ENCODE data around the gene KCNQ2. TPM values are rescaled to one million over a fixed set of nuclear protein-coding genes. Genes with fewer than 3 reads are reported as not detected.

Gene KCNQ2
- total RNA-seq, 1 experiment from 2014 or later = not detected

- no peak for DNase-seq
- no peaks in the 10 kb centered on the region for H3K4me1 ChIP-seq (replicated peaks; ENCODE audit: insufficient read depth)
Observed at GRCh38 chr20:63475209-63475608, 2.8 kb upstream of the KCNQ2 start.

GRCh38 chr20:63473555-63474449 is 1.3 kb upstream of the KCNQ2 start:
- Histone ChIP-seq H3F3A (ENCODE audit: insufficient read depth, low read depth) (no peaks in the 10 kb centered on the region; the same call in 1 of the 2 replicates), H3K4me2 (no peak overlapping the region), H3K4me3 (no peak overlapping the region), H3K9me2 (ENCODE audit: insufficient read depth) (no peaks in the 10 kb centered on the region), H3K27me3 (ENCODE audit: insufficient read depth, low read depth) (peaks cover 92% of the 10 kb centered on the region), H2AFZ (no peak overlapping the region), H4K20me1 (ENCODE audit: insufficient read depth) (no peaks in the 10 kb centered on the region; the same call in 1 of the 2 replicates), H3K27ac (no peak overlapping the region), H3K79me2 (ENCODE audit: low read depth) (no peaks in the 10 kb centered on the region), H3K36me3 (ENCODE audit: low read depth) (no peaks in the 10 kb centered on the region), H3K4me1 (replicated peaks; ENCODE audit: insufficient read depth) (no peaks in the 10 kb centered on the region), H3K9me3 (ENCODE audit: insufficient read depth, low read depth) (no peaks in the 10 kb centered on the region)
- intact Hi-C loops (cut with micrococcal nuclease; ENCODE audit: unreplicated experiment) = no loop called here
- TF ChIP-seq EZH2 (IDR thresholded peaks at IDR 0.05; ENCODE audit: low read depth) = no peak
- no peak for TF ChIP-seq CTCF (conservative IDR thresholded peaks at IDR 0.05)
- ChIA-PET CTCF (no interaction called here), POLR2A (ENCODE audit: unreplicated experiment) (no interaction called here)
- BruUV-seq (replicated peaks) = no TSS peak
- DNase-seq = no peak

More at GRCh38 chr20:63475209-63475608, 2.8 kb upstream of the KCNQ2 start:
- Histone ChIP-seq H3F3A (ENCODE audit: insufficient read depth, low read depth) (no peaks in the 10 kb centered on the region; the same call in 1 of the 2 replicates), H3K4me3 (no peak overlapping the region), H3K9me2 (ENCODE audit: insufficient read depth) (no peaks in the 10 kb centered on the region), H3K27me3 (ENCODE audit: insufficient read depth, low read depth) (peaks cover 84% of the 10 kb centered on the region), H2AFZ (no peak overlapping the region), H3K79me2 (ENCODE audit: low read depth) (no peaks in the 10 kb centered on the region), H3K36me3 (ENCODE audit: low read depth) (no peaks in the 10 kb centered on the region), H3K27ac (no peak overlapping the region), H4K20me1 (ENCODE audit: insufficient read depth) (no peaks in the 10 kb centered on the region; the same call in 1 of the 2 replicates), H3K9me3 (ENCODE audit: insufficient read depth, low read depth) (no peaks in the 10 kb centered on the region), H3K4me2 (no peak overlapping the region)
- POLR2A ChIA-PET (ENCODE audit: unreplicated experiment) = no interaction called here
- no TSS peak for BruUV-seq (replicated peaks)
- CTCF ChIA-PET = no interaction called here
- no peak for TF ChIP-seq EZH2 (IDR thresholded peaks at IDR 0.05; ENCODE audit: low read depth)
- no peak for TF ChIP-seq CTCF (conservative IDR thresholded peaks at IDR 0.05)
- intact Hi-C loops (cut with micrococcal nuclease; ENCODE audit: unreplicated experiment) = no loop called here

GRCh38 chr20:63472862-63473390 is 471 bp upstream of the KCNQ2 start:
- Histone ChIP-seq H3K4me2 (no peak overlapping the region), H3K9me3 (ENCODE audit: insufficient read depth, low read depth) (no peaks in the 10 kb centered on the region), H4K20me1 (ENCODE audit: insufficient read depth) (no peaks in the 10 kb centered on the region; the same call in 1 of the 2 replicates), H3K4me3 (no peak overlapping the region), H3K79me2 (ENCODE audit: low read depth) (no peaks in the 10 kb centered on the region), H3K9me2 (ENCODE audit: insufficient read depth) (no peaks in the 10 kb centered on the region), H2AFZ (no peak overlapping the region), H3K27ac (no peak overlapping the region), H3K27me3 (ENCODE audit: insufficient read depth, low read depth) (peaks cover 94% of the 10 kb centered on the region), H3K4me1 (replicated peaks; ENCODE audit: insufficient read depth) (no peaks in the 10 kb centered on the region), H3K36me3 (ENCODE audit: low read depth) (no peaks in the 10 kb centered on the region), H3F3A (ENCODE audit: insufficient read depth, low read depth) (no peaks in the 10 kb centered on the region; the same call in 1 of the 2 replicates)
- POLR2A ChIA-PET (ENCODE audit: unreplicated experiment) = no interaction called here
- no peak for DNase-seq
- BruUV-seq (replicated peaks) = no TSS peak
- CTCF ChIA-PET = no interaction called here
- TF ChIP-seq EZH2 (IDR thresholded peaks at IDR 0.05; ENCODE audit: low read depth) (no peak), CTCF (conservative IDR thresholded peaks at IDR 0.05) (no peak)
- intact Hi-C loops (cut with micrococcal nuclease; ENCODE audit: unreplicated experiment) = no loop called here
